Measurements from ENCODE around the gene ITGA7. TPM values are rescaled to one million over a fixed set of nuclear protein-coding genes. Genes with fewer than 3 reads are reported as not detected.

The ITGA7 gene
- total and polyA plus RNA-seq, 2 of the 4 experiments (the other 2 are of a cell fraction), result 3.9 to 15.7 TPM

GRCh38 chr12:55658212-55658611 lies 49.5 kb downstream of the ITGA7 start:
- intact Hi-C loops (cut with micrococcal nuclease), result no loop called here
- Histone ChIP-seq H3K9me3 (ENCODE audit: control insufficient read depth, insufficient read depth, low read length) (no peaks in the 10 kb centered on the region), H2BK15ac (ENCODE audit: low read depth, low read length) (no peak overlapping the region), H3K14ac (replicated peaks; ENCODE audit: low read depth, low read length) (no peak overlapping the region), H2BK20ac (ENCODE audit: low read depth, low read length) (no peak overlapping the region), H3K56ac (ENCODE audit: extremely low read depth, insufficient read depth, low read length) (no peak overlapping the region), H3K4ac (ENCODE audit: low read depth, low read length) (no peak overlapping the region), H4K5ac (ENCODE audit: low read depth, low read length) (no peak overlapping the region), H4K91ac (ENCODE audit: insufficient read depth, low read depth, low read length) (no peak overlapping the region), H3K9me1 (ENCODE audit: insufficient read depth, low read length) (no peaks in the 10 kb centered on the region), H3K18ac (ENCODE audit: low read depth, low read length) (no peak overlapping the region), H3K9ac (ENCODE audit: low read depth, low read length) (no peak overlapping the region), H2AK9ac (replicated peaks; ENCODE audit: low read depth, low read length, poor library complexity) (no peak overlapping the region), H3K27ac (ENCODE audit: insufficient read depth, low read length) (no peak overlapping the region), H4K20me1 (ENCODE audit: insufficient read depth, low read length) (no peaks in the 10 kb centered on the region), H2AFZ (replicated peaks; ENCODE audit: low read length, poor library complexity) (no peak overlapping the region), H3K4me3 (ENCODE audit: insufficient read depth, low read depth, low read length) (no peak overlapping the region), H3K4me1 (ENCODE audit: control insufficient read depth, insufficient read depth, low read length) (no peaks in the 10 kb centered on the region), H4K8ac (ENCODE audit: low read depth in 2 of 2, low read length in 2 of 2) (no peak overlapping the region), H3K79me1 (ENCODE audit: low read depth in 1 of 2, low read length in 2 of 2) (no peaks in the 10 kb centered on the region), H3K27me3 (ENCODE audit: control insufficient read depth, insufficient read depth, low read length) (peaks cover 28% of the 10 kb centered on the region), H2AK5ac (ENCODE audit: low read depth, low read length) (no peak overlapping the region), H2BK120ac (ENCODE audit: low read depth, low read length) (no peak overlapping the region), H3K4me2 (ENCODE audit: low read depth, low read length) (no peak overlapping the region), H2BK5ac (ENCODE audit: low read depth, low read length, poor library complexity, severe bottlenecking) (no peak overlapping the region), H3K36me3 (ENCODE audit: control insufficient read depth, insufficient read depth, low read length) (no peaks in the 10 kb centered on the region), H3K23ac (ENCODE audit: low read depth, low read length) (no peak overlapping the region)
- ChIA-PET POLR2A (ENCODE audit: unreplicated experiment) (no interaction called here), CTCF (interaction anchor here (1.0 kb wide), 1 partner anchor 11 kb away, joined by 3 read pairs; no protein-coding TSS in a partner anchor)
- DNase-seq (no peak), ATAC-seq (ENCODE audit: low read depth) (no peak)
- no TSS peak for BruUV-seq (replicated peaks)
- dilution Hi-C loops (cut with HindIII; ENCODE audit: low sequenced_read_pairs, unreplicated experiment), result no loop called here
- TF ChIP-seq CHD1 (IDR thresholded peaks at IDR 0.05; ENCODE audit: low read depth, low read length), result no peak
- no peak for TF ChIP-seq RCOR1 (IDR thresholded peaks at IDR 0.05; ENCODE audit: insufficient replicate concordance, low read length)
- TF ChIP-seq CTCF (conservative IDR thresholded peaks at IDR 0.05; ENCODE audit: low read depth, low read length), result no peak
- TF ChIP-seq RFX5 (IDR thresholded peaks at IDR 0.05; ENCODE audit: low read depth, low read length), result no peak
- TF ChIP-seq CEBPB (IDR thresholded peaks at IDR 0.05; ENCODE audit: low read depth, low read length), result no peak
- no peak for TF ChIP-seq USF2 (IDR thresholded peaks at IDR 0.05; ENCODE audit: low read depth, low read length)
- TF ChIP-seq POLR2A (IDR thresholded peaks at IDR 0.05; ENCODE audit: low read depth, low read length), result no peak
- TF ChIP-seq FOS (IDR thresholded peaks at IDR 0.05; ENCODE audit: low read depth, low read length), result no peak
- no peak for TF ChIP-seq RAD21 (IDR thresholded peaks at IDR 0.05; ENCODE audit: low read length)
- no peak for TF ChIP-seq BHLHE40 (IDR thresholded peaks at IDR 0.05; ENCODE audit: low read depth, low read length)
- TF ChIP-seq MAFK (IDR thresholded peaks at IDR 0.05; ENCODE audit: low read depth, low read length), result no peak
- no peak for TF ChIP-seq SMC3 (IDR thresholded peaks at IDR 0.05; ENCODE audit: low read depth, low read length)
- no peak for TF ChIP-seq MXI1 (IDR thresholded peaks at IDR 0.05; ENCODE audit: borderline replicate concordance, low read depth, low read length)
- TF ChIP-seq MAZ (IDR thresholded peaks at IDR 0.05; ENCODE audit: borderline replicate concordance, low read depth, low read length), result no peak
- no peak for TF ChIP-seq NFE2L2 (IDR thresholded peaks at IDR 0.05; ENCODE audit: low read depth, low read length)
- no peak for TF ChIP-seq ELK1 (IDR thresholded peaks at IDR 0.05; ENCODE audit: borderline replicate concordance, low read depth, low read length)
- 45% methylated on average over 2 of the region's 6 CpGs; no CpG with 5 or more reads in 1 of the 2 experiments for WGBS, 2 experiments (ENCODE audit: extremely low coverage in 2 of 2, insufficient read length in 1 of 2)
- in situ Hi-C loops (cut with MboI; ENCODE audit: low sequenced_read_pairs), result no loop called here

Data from IMR-90 (cell line).